H1 (cell line): ENCODE data around the gene BIRC5. TPM values are rescaled to one million over a fixed set of nuclear protein-coding genes. Genes with fewer than 3 reads are reported as not detected.
A peak's percentile ranks its signal among the peaks of the same experiment; 100 is the strongest.

Experiments used
- CTCF ChIA-PET: fragments of 300-600 bp; sonication (Branson Sonifier 250); formaldehyde crosslinking; loops from one replicate; lab custom pipeline; 2021; ENCODE audit not compliant: partially characterized antibody; lab: Charles Lee
- POLR2A ChIA-PET: fragments of 300-600 bp; sonication (Branson Sonifier 250); formaldehyde crosslinking; loops from one replicate; lab custom pipeline; 2021; ENCODE audit warnings: inconsistent platforms; ENCODE audit not compliant: partially characterized antibody; lab: Charles Lee
- DNase-seq, 2 experiments: peaks; one replicate each; pipeline versions ENCODE4 v3.0.0 to v3.0.0-alpha.2; 2010 to 2022; ENCODE audit warnings: low spot score in 2 of 2, low read depth in 1 of 2, mixed read lengths in 1 of 2
- FAIRE-seq: peaks from 2 replicates; lab custom pipeline; 2011; peaks lifted over from hg19 to GRCh38; lab: Jason Lieb, UNC
- H2AFZ ChIP-seq: 2 replicates; pipeline ENCODE4 v1.8.1; 2012; ENCODE audit warnings: low read length, inconsistent platforms
- H2AK5ac ChIP-seq: 2 replicates; pipeline ENCODE4 v1.6.1; 2013; ENCODE audit warnings: low read depth, low read length
- H2BK120ac ChIP-seq: replicated peaks from 2 replicates; pipeline ENCODE3; 2013; ENCODE audit warnings: low read depth, low read length, inconsistent platforms
- H2BK12ac ChIP-seq: 2 replicates; pipeline ENCODE4 v1.6.1; 2013; ENCODE audit warnings: low read depth, low read length
- H2BK15ac ChIP-seq: 2 replicates; pipeline ENCODE4 v1.6.1; 2013; ENCODE audit warnings: low read length
- H2BK20ac ChIP-seq: 2 replicates; pipeline ENCODE4 v1.6.1; 2013; ENCODE audit warnings: low read length
- H2BK5ac ChIP-seq: 2 replicates; pipeline ENCODE4 v1.6.1; 2013; ENCODE audit warnings: low read depth, low read length
- H3K14ac ChIP-seq: 2 replicates; pipeline ENCODE4 v1.6.1; 2013; ENCODE audit warnings: inconsistent platforms; ENCODE audit not compliant: insufficient read length
- H3K18ac ChIP-seq: 2 replicates; pipeline ENCODE4 v1.6.1; 2013; ENCODE audit warnings: low read length; ENCODE audit errors: extremely low read depth
- H3K23ac ChIP-seq: 2 replicates; pipeline ENCODE4 v1.6.1; 2013; ENCODE audit warnings: inconsistent platforms; ENCODE audit not compliant: insufficient read length
- H3K23me2 ChIP-seq: 2 replicates; pipeline ENCODE4 v1.6.1; 2013; ENCODE audit warnings: low read depth, low read length
- H3K27ac ChIP-seq: 2 replicates; pipeline ENCODE4 v1.6.1; 2011; ENCODE audit warnings: low read depth, low read length, inconsistent platforms
- H3K27me3 ChIP-seq, 4 experiments: replicated peaks in 1 of 4; 1 replicate in 1 of 4; 2 replicates in 3 of 4; pipeline versions ENCODE4 v1.6.1 to v1.8.1; 2011 to 2013; ENCODE audit warnings: low read length in 3 of 4, mild to moderate bottlenecking in 3 of 4, inconsistent platforms in 2 of 4, mixed read lengths in 2 of 4, moderate library complexity in 1 of 4; ENCODE audit not compliant: control insufficient read depth in 3 of 4, insufficient read depth in 3 of 4; ENCODE audit errors: extremely low read depth in 1 of 4
- H3K36me3 ChIP-seq, 4 experiments: 2 replicates each; pipeline versions ENCODE4 v1.6.1 to v1.8.1; 2011 to 2013; ENCODE audit warnings: mild to moderate bottlenecking in 4 of 4, low read length in 3 of 4, moderate library complexity in 2 of 4, control low read depth in 1 of 4, inconsistent platforms in 1 of 4; ENCODE audit not compliant: insufficient read depth in 4 of 4, control insufficient read depth in 2 of 4
- H3K4ac ChIP-seq: replicated peaks from 2 replicates; pipeline ENCODE3; 2013; ENCODE audit warnings: low read length, low read depth, mixed read lengths, inconsistent platforms; ENCODE audit not compliant: insufficient read length
- H3K4me1 ChIP-seq, 4 experiments: replicated peaks in 1 of 4; 1 replicate in 1 of 4; 2 replicates in 3 of 4; pipeline versions ENCODE4 v1.6.1 to v1.8.1; 2011 to 2013; ENCODE audit warnings: low read length in 3 of 4, inconsistent platforms in 2 of 4, mixed read lengths in 1 of 4; ENCODE audit not compliant: insufficient read depth in 4 of 4, control insufficient read depth in 3 of 4
- H3K4me2 ChIP-seq, 2 experiments: 2 replicates each; pipeline versions ENCODE4 v1.6.1 to v1.8.1; 2011 to 2013; ENCODE audit warnings: low read depth in 2 of 2, low read length in 2 of 2, control low read depth in 1 of 2, inconsistent platforms in 1 of 2, mild to moderate bottlenecking in 1 of 2; ENCODE audit not compliant: insufficient read depth in 1 of 2
- H3K4me3 ChIP-seq, 4 experiments: fragments of 200-600, 300-600 bp in 1 of 4; sonication (generic), shearing (Covaris generic), sonication (Bioruptor Twin) in 1 of 4; 2 replicates each; pipeline versions ENCODE4 v1.5.1 to v1.8.1; 2011 to 2016; ENCODE audit warnings: low read length in 4 of 4, low read depth in 3 of 4, control low read depth in 2 of 4, inconsistent platforms in 2 of 4, mild to moderate bottlenecking in 2 of 4, mixed read lengths in 1 of 4, moderate library complexity in 1 of 4; ENCODE audit not compliant: insufficient read depth in 2 of 4; ENCODE audit errors: extremely low read depth in 1 of 4
- H3K56ac ChIP-seq: replicated peaks from 2 replicates; pipeline ENCODE3; 2013; ENCODE audit warnings: low read depth, mild to moderate bottlenecking, mixed read lengths, low read length, inconsistent platforms; ENCODE audit not compliant: insufficient read length
- H3K79me1 ChIP-seq: 2 replicates; pipeline ENCODE4 v1.6.1; 2013; ENCODE audit warnings: low read depth, low read length, control low read depth
- H3K79me2 ChIP-seq, 2 experiments: 2 replicates each; pipeline versions ENCODE4 v1.6.1 to v1.8.1; 2012 to 2013; ENCODE audit warnings: low read length in 2 of 2, mild to moderate bottlenecking in 2 of 2, inconsistent platforms in 1 of 2; ENCODE audit not compliant: insufficient read depth in 2 of 2, control insufficient read depth in 1 of 2
- H3K9ac ChIP-seq, 4 experiments: replicated peaks in 1 of 4; 1 replicate in 1 of 4; 2 replicates in 3 of 4; pipeline versions ENCODE4 v1.6.1 to v1.8.1; 2011 to 2013; ENCODE audit warnings: low read depth in 3 of 4, low read length in 3 of 4, control low read depth in 2 of 4, mild to moderate bottlenecking in 2 of 4, moderate library complexity in 2 of 4, inconsistent platforms in 1 of 4; ENCODE audit errors: extremely low read depth in 1 of 4
- H3K9me3 ChIP-seq, 2 experiments: 2 replicates each; pipeline versions ENCODE4 v1.6.1 to v1.8.1; 2012 to 2013; ENCODE audit warnings: mild to moderate bottlenecking in 2 of 2, moderate library complexity in 2 of 2, control low read depth in 1 of 2, inconsistent platforms in 1 of 2, low read depth in 1 of 2, low read length in 1 of 2, mixed read lengths in 1 of 2; ENCODE audit not compliant: insufficient read depth in 2 of 2
- H4K20me1 ChIP-seq, 2 experiments: replicated peaks in 1 of 2; 2 replicates each; pipeline versions ENCODE3 to v1.8.1; 2011 to 2013; ENCODE audit warnings: inconsistent platforms in 2 of 2, low read length in 2 of 2, mild to moderate bottlenecking in 1 of 2; ENCODE audit not compliant: insufficient read depth in 2 of 2, control insufficient read depth in 1 of 2
- H4K5ac ChIP-seq: 2 replicates; pipeline ENCODE4 v1.6.1; 2013; ENCODE audit warnings: low read length, low read depth, mixed read lengths, inconsistent platforms; ENCODE audit not compliant: insufficient read length
- H4K8ac ChIP-seq: 2 replicates; pipeline ENCODE4 v1.8.0; 2013; ENCODE audit warnings: mild to moderate bottlenecking, moderate library complexity, low read length, inconsistent platforms; ENCODE audit not compliant: insufficient read depth; ENCODE audit errors: extremely low read depth
- H4K91ac ChIP-seq: replicated peaks from 2 replicates; pipeline ENCODE3; 2013; ENCODE audit warnings: low read length, mixed read lengths, inconsistent platforms; ENCODE audit not compliant: insufficient read length
- JUND ChIP-seq: IDR thresholded peaks from 2 replicates; pipeline ENCODE4 v1.6.1; 2011; ENCODE audit warnings: mild to moderate bottlenecking, improper control_type of control experiment, low read length
- RAD21 ChIP-seq, 2 experiments: IDR thresholded peaks in 1 of 2; conservative IDR thresholded peaks in 1 of 2; 2 replicates each; pipeline ENCODE4 v1.6.1; 2011; ENCODE audit warnings: low read depth in 2 of 2, low read length in 2 of 2, improper control_type of control experiment in 1 of 2, inconsistent platforms in 1 of 2, mild to moderate bottlenecking in 1 of 2, moderate library complexity in 1 of 2
- TBP ChIP-seq: IDR thresholded peaks from 2 replicates; pipeline ENCODE4 v1.6.1; 2011; ENCODE audit warnings: low read depth, low read length, improper control_type of control experiment
- WGBS, 2 experiments: shearing (Covaris generic) in 1 of 2; methylation state at CpG; one replicate each; pipeline versions ENCODE4 v1.1.6 to v1.1.7; 2013 to 2015; ENCODE audit warnings: low lambda C conversion rate in 2 of 2, mixed read lengths in 2 of 2, inconsistent platforms in 1 of 2, low coverage in 1 of 2, missing lambda C conversion rate in 1 of 2; ENCODE audit not compliant: insufficient replicate concordance in 2 of 2, insufficient coverage in 1 of 2, insufficient read length in 1 of 2; ENCODE audit errors: extremely low coverage in 1 of 2, missing lambda C conversion rate in 1 of 2; 5-methylcytosine and 5-hydroxymethylcytosine counted together
- polyA plus RNA-seq, 7 experiments: library from polyadenylated mRNA; depleted of rRNA in 3 of 7; stranded (reverse) in 5 of 7; unstranded in 2 of 7; fragments of >200 nt in 5 of 7; fragments of 200-250 nt in 2 of 7; gene quantifications; 1 replicate in 5 of 7; 2 replicates in 1 of 7; 4 replicates in 1 of 7; pipeline versions ENCODE4 v1.2.1 to v1.2.3, GENCODE V29; 2011 to 2013; ENCODE audit warnings: missing spikeins in 2 of 7, mixed read lengths in 2 of 7
- total RNA-seq: library from RNA; stranded (reverse); fragmentation: NEBNext Ultra II Directional; extraction: Animal tissue kit (Norgen Biotek cat#: 25700); gene quantifications from 2 replicates; pipeline ENCODE4 v1.2.1, GENCODE V29; 2021

Gene BIRC5
- total and polyA plus RNA-seq, 2 of the 8 experiments (the other 6 are each of a cell fraction or from before 2014, with no cell fraction given), result 42.2 to 108 TPM

DNA sequence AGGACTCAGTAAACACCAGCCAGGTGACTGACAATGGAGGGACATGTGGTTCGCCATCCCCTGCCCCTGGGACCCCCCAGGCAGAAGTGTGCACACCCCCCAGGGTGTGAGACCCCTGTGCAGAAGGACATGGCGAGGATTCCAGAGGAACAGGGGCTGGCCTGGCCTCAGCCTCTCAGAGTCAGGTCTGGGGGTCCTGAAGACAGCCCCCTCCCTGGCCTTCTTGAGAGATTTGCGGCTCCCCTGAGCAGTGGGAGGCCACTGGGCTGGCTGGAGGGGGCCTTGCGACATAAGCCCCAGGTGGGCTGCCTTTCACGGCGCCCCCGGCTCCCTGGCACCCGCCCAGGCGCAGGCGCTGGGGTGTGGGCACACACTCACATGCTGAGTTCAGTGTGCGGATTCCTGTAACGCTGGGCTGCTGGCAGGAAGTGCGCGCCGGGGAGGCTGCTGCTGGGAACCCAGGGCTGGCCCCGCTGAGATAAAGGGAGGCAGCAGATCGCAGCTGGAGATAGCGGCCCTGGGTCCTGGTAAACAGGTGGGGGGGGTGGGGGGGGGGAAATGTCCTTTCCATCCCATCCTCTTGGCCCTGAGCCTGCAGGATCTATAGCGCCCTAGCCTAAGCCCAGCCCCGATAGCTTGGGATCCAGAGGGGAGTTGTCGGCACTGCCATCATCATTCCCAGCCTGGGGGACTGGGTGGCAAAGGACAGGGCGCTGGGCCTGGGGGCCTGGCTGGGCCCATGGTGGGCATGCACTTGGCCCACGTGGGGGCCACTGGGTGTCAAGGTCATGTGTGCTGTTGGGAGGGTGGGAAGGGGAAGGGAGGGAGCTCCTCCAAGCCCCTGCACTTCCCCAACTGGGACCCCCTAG is 44.5 kb downstream of the BIRC5 start:
- CTCF ChIA-PET, result interaction anchor here (0.7 to 0.8 kb wide), 2 partner anchors 38 to 83 kb away, joined by 3 read pairs; no protein-coding TSS in a partner anchor
- peak overlapping the region; percentile 83 for H3K18ac ChIP-seq
- H4K91ac ChIP-seq, result peak overlapping the region; percentile 88
- no peak overlapping the region for H3K4me3 ChIP-seq
- H3K23ac ChIP-seq, result no peak overlapping the region
- H3K4me1 ChIP-seq, result peaks cover 0 to 25% (median 17%) of the 10 kb centered on the region in 4 experiments; a peak in 6 of 7 replicates
- H3K56ac ChIP-seq, result no peak overlapping the region
- no peaks in the 10 kb centered on the region for H3K36me3 ChIP-seq
- H2BK5ac ChIP-seq, result peak overlapping the region; percentile 56; the same call in 1 of the 2 replicates
- DNase-seq (no peak), FAIRE-seq (no peak)
- POLR2A ChIA-PET, result interaction anchor here (1.8 kb wide), 1 partner anchor 11 kb away, joined by 6 read pairs; no protein-coding TSS in a partner anchor
- H3K4ac ChIP-seq, result peak overlapping the region; percentile 32
- no peak overlapping the region for H2AFZ ChIP-seq
- H2BK15ac ChIP-seq, result peak overlapping the region; percentile 75; the same call in 1 of the 2 replicates
- 75% methylated on average over 18 of the region's 23 CpGs; no CpG with 5 or more reads in 1 of the 2 experiments for WGBS, 2 experiments
- H3K9me3 ChIP-seq, result no peaks in the 10 kb centered on the region
- peaks cover 0 to 2% of the 10 kb centered on the region in 2 experiments for H4K20me1 ChIP-seq
- no peak overlapping the region for H3K9ac ChIP-seq
- H3K27ac ChIP-seq, result no peak overlapping the region
- H3K27me3 ChIP-seq, result no peaks in the 10 kb centered on the region
- H3K4me2 ChIP-seq, result no peak overlapping the region
- H2BK20ac ChIP-seq, result 0 out of 2 replicates have a peak overlapping the region, but pooled peaks have one; percentile 72
- H2BK12ac ChIP-seq, result peak overlapping the region; percentile 80; the same call in 1 of the 2 replicates
- H3K14ac ChIP-seq, result no peak overlapping the region
- H3K79me1 ChIP-seq, result no peaks in the 10 kb centered on the region
- H4K5ac ChIP-seq, result no peak overlapping the region
- no peak overlapping the region for H4K8ac ChIP-seq
- peaks cover 4% of the 10 kb centered on the region; the same call in 1 of the 2 replicates for H3K23me2 ChIP-seq
- H2AK5ac ChIP-seq, result peak overlapping the region; percentile 70; the same call in 1 of the 2 replicates
- no peak overlapping the region for H2BK120ac ChIP-seq
- no peaks in the 10 kb centered on the region for H3K79me2 ChIP-seq
- TF ChIP-seq TBP (no peak), JUND (no peak), RAD21 (IDR thresholded peaks at IDR 0.05 in 1 of 2, conservative IDR thresholded peaks at IDR 0.05 in 1 of 2; ENCODE audit: low read depth in 2 of 2, low read length in 2 of 2) (no peak)
